NCI-H345 treated with DMSO at 0.1 percent for 48 hours (cell line): ENCODE measurements around the gene ABCC3.

ENCODE experiments used
- DNase-seq: peaks from one replicate; lab custom pipeline; 2025; ENCODE audit not compliant: unreplicated experiment; lab: John Stamatoyannopoulos, UW

Gene ABCC3

DNA sequence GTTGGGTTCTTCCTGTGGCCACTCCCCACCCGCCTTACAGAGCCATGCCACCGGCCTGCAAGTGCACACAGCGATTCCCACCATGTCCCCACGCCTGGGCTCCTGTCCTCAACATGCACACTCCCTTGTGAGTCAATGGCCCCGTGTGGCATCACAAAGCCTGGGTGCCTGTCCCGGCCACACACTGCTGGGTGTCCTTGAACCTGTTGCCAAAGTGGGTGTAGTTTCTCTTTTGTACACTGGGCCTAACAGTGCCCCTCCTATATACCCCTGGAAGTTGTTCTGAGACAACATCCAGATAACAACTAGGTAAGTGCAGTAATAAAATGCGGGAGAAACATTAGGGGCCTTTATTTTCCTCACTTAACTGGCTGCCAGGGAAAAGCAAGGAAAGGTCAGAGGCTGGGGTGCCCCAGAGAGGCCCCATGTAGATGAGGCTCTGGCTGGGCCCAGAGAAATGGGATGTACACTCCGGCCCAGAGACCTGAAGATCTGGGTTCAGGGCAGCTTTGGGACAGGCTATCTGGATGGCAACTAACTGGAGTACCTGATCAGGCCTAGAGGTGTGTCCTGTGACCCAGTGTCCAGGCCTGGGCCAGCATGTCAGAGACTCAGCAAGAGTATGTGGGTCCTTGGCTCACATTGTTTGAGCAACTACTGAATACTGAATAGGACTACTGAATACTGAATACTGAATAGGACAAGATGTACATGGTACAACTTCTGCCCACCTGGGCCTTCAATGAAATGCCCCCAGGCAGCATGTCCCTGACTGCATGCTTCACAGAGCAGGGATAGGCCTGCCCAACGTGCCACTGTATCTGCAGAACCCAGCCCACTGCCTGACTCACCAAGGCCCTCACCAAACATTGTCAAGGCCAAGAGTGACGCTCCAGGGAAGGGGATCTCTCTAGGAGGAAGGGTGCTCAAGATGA lies 8.3 kb downstream of the ABCC3 start:
- no peak for DNase-seq

DNA sequence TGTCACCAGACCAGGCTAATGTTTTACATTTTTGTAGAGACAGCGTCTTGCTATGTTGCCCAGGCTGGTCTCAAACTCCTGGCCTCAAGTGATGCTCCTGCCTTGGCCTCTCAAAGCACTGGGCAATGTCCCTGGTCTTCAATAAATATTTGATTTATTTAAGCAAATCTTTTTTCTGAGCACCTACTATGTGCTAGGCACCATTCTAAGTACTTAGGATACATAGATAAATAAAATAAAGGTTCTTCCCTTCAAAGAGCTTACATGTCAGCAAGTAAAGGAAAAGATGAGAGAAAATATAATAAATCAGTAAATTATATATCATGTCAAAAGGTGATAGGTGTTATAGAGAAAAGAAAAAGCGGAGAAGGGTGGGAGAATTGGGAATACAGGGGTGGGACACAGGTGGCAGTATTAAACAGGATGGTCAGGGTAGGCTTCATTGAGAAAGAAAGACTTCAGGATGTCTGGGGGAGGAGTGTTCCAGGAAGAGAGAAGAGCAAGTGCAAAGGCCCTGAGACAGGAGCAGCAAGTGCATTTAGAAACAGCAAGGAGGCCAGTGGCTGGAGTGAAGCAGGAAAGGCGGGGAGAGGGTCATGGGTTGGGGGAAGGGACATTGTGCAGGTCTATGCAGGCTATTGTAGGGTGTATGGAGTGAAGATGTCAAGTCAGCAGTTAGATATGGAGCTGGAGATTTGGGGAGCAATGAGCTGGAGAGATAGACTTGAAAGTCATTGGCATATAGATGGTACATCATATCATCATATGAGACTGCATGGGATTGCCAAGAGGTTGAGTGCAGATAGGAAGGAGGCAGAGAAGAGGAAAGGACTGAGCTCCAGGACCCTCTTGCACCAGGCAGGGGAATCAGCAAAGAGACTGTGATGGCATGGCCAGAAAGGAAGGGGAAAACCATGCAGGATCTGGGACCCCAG lies 11.3 kb downstream of the ABCC3 start:
- no peak for DNase-seq

DNA sequence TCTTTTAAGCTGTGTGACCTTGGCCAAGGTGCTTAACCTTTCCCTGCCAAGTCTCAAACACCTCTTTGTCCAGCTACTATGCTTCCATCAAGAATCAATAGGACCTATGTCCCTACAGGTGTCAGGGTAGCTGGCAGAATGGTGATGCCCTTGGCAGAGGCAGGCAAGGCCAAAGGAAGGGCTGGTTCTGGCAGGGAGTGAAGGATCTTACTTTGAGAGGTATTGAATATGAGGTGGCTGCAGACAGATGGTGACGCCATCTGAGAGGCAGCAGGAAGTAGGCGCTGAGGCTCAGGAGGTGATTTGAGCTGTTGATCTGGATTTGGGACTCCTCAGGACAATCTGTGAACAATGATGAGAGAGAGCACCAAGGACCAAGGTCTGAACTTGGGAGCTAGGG lies 12.5 kb downstream of the ABCC3 start:
- no peak for DNase-seq

DNA sequence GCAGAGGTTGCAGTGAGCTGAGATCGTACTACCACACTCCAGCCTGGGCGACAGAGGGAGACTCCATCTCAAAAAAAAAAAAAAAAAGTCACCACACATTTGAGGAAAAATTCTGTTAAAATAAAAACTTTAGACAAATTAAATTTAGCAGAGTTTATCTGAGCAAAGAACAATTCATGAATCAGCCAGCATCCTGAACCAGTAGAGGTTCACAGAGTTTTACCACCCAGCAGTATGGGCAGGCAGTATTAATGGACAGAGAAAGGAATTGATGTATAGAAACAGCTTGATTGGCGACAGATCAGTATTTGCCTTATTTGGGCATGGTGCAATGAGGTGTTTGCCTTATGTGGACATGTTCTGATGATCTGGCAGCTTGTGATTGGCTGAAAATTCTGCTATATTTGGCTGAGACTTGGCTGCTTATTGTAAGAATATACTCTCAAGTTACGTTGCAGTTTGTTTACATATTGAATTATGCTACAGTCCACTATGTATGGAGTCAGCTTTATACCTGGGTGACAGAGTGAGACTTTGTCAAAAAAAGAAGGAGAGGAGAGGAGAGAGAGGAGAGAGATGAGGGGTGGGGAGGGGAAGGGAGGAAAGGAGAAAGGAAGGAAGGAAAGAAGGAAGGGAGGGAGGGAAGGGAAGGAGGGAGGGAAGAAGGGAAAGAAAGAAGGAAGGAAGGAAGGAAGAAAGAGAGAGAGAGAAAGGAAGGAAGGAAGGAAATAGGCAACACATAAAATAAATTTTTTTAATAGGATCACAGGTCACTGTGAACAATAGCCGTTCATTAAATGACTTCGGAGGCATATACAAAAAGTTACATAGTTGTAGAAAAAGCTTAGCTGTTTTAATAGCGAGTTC lies 14.6 kb downstream of the ABCC3 start:
- DNase-seq = no peak

DNA sequence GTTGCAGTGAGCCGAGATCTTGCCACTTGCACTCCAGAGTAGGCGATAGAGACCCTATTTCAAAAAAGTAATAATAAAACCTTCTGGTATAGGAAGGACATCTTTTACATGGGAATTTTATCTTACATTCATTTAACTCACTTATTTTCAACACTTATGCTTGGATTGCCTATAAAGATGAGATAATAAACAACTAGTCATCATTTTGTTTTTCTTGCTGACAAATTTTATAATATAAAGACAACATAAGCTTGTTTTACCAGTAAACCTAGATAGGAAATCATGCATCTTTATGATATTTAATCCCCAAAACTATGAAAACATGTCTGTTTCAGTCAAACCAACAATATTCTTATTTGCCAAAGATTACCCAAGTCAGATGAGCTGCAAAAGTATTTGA lies 17.0 kb downstream of the ABCC3 start:
- DNase-seq = no peak

DNA sequence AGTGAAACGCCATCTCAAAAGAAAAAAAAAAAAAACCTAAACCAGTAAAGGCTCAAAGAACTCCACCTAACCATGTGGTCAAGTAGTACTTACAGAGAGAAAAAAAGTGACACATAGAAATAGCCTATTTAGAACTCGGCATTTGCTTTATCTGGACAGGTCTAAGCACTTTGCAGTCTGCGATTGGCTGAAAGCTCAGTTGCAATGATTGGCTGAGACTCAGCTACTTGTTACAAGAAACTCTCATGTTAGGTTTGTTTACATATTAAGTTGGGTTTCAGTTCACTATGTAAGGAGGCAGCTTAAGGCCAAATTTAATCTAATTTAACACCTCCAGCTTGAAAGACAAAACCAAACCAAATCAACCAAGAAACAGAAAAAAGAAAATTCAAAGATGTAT lies 19.1 kb downstream of the ABCC3 start:
- no peak for DNase-seq

DNA sequence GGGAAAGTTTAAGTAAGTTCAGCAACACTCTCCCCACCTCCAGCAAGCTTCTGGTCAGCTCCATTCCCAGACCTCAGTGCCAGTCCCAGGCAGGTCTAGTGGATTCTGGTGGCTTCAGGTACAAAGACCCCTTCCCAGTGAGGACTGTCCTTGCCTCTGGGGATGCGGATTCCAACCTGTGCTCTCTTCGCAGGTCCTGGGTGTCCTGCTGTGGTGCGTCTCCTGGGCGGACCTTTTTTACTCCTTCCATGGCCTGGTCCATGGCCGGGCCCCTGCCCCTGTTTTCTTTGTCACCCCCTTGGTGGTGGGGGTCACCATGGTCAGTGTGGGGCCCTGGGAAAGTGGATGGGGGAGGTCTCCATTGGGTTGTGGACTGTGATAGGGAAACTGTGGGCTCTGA lies 21.8 kb downstream of the ABCC3 start:
- no peak for DNase-seq

DNA sequence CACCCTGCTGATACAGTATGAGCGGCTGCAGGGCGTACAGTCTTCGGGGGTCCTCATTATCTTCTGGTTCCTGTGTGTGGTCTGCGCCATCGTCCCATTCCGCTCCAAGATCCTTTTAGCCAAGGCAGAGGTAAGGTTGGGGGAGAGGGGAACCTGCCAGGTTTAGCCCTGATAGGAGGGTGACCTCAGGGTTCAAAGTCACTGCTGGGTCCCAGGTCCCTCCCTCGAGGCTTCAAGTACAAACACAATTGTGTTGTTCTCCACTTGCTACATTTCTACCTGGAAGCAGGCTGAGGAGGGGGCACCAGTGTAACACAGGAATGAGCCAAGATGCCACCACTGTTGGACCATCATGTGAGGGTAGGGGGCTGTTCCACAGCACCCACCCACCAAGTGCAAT lies 22.4 kb downstream of the ABCC3 start:
- no peak for DNase-seq

DNA sequence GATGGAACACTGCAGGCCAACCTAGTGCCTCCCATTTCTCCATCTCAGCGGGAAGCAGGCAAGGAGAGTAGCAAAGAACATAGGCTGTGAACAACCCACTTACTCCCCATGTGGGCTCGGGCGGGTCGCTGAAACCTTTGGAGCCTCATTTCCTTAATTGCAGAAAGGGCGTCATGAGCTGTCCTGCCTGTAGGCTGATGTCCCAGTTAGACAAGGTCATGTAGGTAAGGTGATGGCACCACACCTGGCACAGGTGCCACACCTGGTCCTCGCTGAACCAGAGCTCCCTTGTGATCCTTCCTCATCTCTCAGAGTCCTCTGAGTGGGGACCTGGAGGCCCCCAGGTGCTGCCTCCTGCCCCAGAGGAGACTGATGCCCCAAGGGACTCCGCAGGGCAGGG lies 22.9 kb downstream of the ABCC3 start:
- no peak for DNase-seq

DNA sequence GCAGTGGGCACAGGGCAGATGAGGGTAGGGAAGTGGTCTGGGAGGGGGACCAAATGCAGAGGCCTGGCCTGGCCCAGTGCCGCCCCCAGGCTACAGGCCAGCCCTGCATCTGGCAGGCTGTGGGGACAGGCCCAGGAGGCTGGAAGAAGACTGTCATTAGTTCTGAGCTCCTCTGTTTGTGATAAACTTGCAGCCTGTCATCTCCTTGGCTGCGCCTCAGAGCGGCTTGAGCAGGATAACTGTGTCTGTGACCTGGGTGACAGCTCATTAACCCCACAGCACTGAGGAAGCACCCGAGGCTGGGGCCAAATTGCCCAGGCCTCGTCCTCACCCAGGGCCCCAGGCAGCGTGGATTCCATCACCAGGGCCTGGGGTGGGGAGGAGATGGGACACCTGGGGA lies 23.9 kb downstream of the ABCC3 start:
- DNase-seq = no peak

DNA sequence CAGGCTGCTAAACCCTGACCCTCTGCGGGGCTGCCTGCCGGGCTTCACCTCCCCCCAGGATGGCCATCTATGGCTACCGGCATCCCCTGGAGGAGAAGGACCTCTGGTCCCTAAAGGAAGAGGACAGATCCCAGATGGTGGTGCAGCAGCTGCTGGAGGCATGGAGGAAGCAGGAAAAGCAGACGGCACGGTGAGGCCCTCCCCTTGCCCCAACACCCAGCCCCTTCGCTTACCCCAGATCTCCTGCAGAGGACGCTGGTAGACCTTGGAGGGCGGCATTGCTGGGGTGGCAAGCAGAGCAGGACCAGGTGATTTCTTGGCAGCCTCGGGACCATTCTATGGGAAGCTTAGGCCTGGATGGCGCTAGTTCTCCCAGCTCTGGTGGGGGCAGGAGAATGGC lies 24.5 kb downstream of the ABCC3 start:
- no peak for DNase-seq

DNA sequence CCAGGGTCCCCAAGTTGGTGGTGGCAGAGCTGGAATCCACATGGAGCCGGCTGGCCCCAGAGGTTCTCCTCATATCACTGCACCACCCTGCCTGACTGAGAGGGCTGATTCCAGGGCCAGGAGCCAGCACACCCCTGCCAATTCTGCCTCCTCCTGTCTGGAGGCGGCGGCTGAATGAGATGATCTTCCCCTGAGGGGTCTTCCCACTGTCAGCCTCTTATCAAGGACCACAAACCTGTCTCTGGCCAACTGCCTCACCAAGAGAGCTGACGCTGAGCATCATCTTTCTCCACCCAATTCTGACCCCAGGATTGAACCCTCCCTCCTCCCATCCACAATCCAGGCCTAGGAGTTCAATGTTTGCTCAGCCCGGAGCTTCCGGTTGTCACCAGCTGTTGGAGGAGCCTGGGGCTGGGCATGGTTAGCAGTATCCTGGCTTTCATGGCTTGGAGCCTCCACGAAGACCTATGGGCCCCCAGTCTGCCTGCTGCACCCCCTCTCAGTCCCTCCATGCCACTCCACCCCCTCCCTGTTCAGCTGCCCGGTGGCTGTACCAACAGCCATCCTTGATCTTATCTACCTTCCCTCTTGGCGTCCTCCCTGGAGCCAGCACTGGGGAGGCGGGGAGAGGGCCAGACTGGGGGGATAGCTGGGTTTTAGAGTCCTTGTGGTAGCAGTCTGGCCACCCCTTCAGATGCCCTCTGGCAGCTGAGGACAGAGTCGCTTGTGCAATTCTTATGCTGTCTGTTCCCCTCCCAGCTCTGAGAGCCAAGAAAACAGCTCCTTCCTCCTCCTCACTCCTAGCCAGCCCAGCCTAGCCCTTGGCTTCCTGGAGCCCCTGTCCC lies 25.6 kb downstream of the ABCC3 start:
- no peak for DNase-seq

DNA sequence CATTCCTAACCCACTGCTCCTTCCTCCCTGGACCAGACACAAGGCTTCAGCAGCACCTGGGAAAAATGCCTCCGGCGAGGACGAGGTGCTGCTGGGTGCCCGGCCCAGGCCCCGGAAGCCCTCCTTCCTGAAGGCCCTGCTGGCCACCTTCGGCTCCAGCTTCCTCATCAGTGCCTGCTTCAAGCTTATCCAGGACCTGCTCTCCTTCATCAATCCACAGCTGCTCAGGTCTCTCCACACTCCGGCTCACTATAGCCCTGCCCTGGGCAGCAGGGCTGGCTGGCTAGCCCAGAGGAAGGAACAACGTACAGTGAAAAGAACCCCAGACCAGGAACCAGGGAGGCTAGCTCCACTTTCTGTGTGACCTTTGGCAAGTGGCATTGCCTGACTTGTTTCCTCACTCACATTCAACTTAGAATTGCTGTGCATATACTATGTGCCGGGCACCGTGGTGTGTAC lies 26.2 kb downstream of the ABCC3 start:
- DNase-seq = no peak

DNA sequence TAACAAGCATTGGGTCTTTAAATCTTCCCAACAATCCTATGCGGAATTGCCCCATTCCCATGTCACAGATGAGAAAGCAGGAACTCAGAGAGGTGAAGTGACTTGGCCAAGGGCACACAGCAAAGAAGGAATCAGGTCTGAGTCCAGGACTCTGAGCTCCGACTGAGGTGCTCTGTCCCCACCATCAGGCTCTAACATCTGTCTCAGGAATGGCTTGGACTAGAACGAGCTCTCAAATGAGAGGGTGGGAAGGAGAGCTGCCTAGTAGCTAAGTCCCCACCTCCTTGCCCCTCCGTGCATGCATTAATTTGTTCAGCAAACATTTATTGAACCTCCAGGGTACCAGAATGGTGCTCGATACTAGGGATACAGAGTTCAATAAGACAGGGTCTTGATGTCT lies 26.7 kb downstream of the ABCC3 start:
- DNase-seq = no peak

DNA sequence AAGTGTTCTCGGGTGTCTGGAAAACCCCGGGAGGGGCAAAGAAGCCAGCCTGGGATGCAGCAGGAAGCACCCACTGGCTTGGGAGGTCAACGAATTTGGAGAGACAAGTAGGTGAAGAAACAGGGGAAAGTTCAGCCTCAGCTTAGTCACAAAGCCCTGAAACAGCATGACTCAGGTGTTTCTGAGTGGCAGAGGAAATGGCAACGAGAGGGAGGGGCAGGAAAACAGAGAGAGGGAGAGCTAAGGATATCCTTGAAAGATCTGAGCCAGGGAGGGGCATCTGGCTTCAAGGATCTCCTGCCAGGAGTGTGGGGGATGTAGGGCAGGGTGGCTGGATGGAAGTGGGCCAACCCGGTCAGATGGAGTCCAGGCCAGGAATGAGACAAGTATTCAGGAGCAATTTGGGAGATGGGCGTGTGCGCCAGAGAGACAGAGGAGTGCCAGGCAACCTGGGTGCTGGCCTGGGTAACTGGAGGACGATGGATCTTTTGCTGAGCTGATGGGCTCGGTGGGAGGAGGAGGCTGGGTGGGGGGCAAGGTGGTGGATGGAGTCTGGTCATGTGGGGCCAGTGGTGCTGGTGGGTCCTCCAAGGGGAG lies 27.2 kb downstream of the ABCC3 start:
- no peak for DNase-seq

DNA sequence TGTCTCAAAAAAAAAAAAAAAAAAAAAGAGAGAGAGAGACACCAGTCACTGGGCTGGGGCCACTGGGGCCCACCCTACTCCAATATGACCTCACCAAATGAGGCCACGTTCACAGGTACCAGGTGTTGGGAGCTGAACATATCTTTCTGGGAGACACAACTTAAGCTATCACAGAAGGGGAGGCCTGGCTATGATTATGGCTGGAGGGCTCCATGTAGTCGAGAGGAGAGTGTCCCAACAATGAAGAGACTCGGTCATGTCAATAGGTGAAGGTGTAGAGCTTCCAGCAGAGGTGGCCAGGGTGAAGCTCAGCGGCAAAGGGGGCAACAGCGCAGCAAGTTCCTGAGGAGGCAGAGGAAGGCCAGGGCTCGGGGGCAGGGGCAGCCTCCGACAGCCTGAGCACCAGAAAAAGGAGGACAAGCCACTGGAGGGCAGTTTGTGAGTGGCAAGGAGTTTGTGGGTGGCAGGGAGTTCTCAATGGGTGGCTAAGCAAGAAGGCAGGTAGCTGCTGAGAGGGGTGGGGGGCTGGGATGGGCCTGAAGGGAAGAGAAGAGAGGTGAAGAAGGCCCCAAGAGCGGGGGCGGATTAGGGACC lies 28.0 kb downstream of the ABCC3 start:
- DNase-seq = no peak

DNA sequence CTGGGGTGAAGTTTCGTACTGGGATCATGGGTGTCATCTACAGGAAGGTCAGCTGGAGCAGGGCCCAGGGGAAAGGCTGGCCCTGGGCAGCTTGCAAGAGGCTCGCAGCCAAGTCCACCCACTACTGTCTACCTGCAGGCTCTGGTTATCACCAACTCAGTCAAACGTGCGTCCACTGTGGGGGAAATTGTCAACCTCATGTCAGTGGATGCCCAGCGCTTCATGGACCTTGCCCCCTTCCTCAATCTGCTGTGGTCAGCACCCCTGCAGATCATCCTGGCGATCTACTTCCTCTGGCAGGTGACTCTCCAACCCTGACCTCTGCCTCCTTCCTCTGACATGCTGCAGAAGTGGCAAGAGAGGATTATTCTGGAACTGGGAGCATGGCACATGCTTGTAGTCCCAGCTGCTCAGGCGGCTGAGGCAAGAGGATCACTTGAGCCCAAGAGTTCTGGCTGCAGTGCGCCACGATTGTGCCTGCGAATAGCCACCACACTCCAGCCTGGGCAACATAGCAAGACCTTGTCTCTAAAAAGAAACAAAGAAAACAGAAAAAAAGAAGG lies 29.2 kb downstream of the ABCC3 start:
- no peak for DNase-seq

DNA sequence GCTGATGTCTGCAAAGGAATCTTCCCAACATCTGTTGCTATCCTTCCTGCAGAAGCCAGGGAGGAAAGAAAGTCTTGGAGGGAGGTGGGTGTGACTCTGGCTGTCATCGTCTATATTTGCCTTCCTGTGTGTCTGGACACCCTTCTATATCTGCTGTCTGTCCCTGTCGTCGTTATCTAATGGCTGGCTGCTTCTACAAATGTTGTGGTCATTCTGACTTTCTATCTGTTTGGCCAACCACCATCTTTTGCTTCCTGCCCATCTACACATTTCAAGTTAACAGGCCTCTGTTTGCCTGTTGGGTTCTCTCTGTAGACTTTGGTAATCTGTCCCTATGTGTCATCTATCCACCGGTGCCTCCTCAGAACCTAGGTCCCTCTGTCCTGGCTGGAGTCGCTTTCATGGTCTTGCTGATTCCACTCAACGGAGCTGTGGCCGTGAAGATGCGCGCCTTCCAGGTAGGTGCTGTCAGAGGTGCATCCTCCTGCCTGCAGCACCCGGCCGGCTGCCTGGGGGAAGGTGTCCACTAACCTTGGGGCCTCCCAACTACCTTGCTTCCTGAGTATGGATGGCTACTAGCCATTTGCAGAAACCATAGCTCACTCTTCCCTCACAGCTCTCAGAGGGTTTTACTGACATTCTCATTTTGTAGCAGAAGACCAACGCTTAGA lies 30.2 kb downstream of the ABCC3 start:
- no peak for DNase-seq
